Upper lobe of right lung (tissue), 1 donor: ENCODE results near the gene NAT16. TPM values are rescaled to one million over a fixed set of nuclear protein-coding genes. Genes with fewer than 3 reads are reported as not detected.

ENCODE experiments used
- ATAC-seq: fragments of 200-7000 bp; cut with Tn5 transposase; one replicate; pipeline ENCODE4 v1.9.1; 2020; ENCODE audit warnings: mild to moderate bottlenecking, moderate library complexity
- DNase-seq: peaks from one replicate; pipeline ENCODE4 v3.0.0-alpha.2; 2020
- H3K27ac ChIP-seq: fragments of 200-600 bp; one replicate; pipeline ENCODE4 v1.8.0; 2022
- H3K27me3 ChIP-seq: fragments of 200-600 bp; one replicate; pipeline ENCODE4 v1.8.0; 2022; ENCODE audit warnings: mild to moderate bottlenecking
- H3K36me3 ChIP-seq: fragments of 200-600 bp; one replicate; pipeline ENCODE4 v1.8.0; 2022
- H3K4me1 ChIP-seq: fragments of 200-600 bp; one replicate; pipeline ENCODE4 v1.8.0; 2022
- H3K4me3 ChIP-seq: fragments of 200-600 bp; one replicate; pipeline ENCODE4 v1.8.0; 2022; ENCODE audit warnings: mild to moderate bottlenecking
- H3K9me3 ChIP-seq: fragments of 200-600 bp; one replicate; pipeline ENCODE4 v1.8.0; 2022
- CTCF ChIP-seq: fragments of 200-600 bp; IDR thresholded peaks from one replicate; pipeline ENCODE4 v1.8.0; 2022; ENCODE audit warnings: antibody characterized with exemption
- intact Hi-C: fragments of 100-400 bp; cut with DNase I; formaldehyde crosslinking; loops from one replicate; pipeline ENCODE4 v1.11.0; 2022
- total RNA-seq: library from RNA; stranded (reverse); fragmentation: NEBNext Ultra II Directional; extraction: Animal tissue kit (Norgen Biotek cat#: 25700); gene quantifications from one replicate; pipeline ENCODE4 v1.2.1, GENCODE V29; 2021
- donor health status: DM: no; HTN: yes; CAD: no; lungs with severe emphysema.

NAT16 gene
- total RNA-seq, 1 donor from 2014 or later, result not detected

- intact Hi-C loops, result no loop called here
- Histone ChIP-seq H3K9me3 (no peaks in the 10 kb centered on the region), H3K27ac (no peak overlapping the region), H3K36me3 (peaks cover 39% of the 10 kb centered on the region), H3K4me1 (peaks cover 16% of the 10 kb centered on the region), H3K27me3 (no peaks in the 10 kb centered on the region), H3K4me3 (no peak overlapping the region)
- DNase-seq (no peak), ATAC-seq (no peak)
- TF ChIP-seq CTCF, result no peak
These were observed 40.2 kb upstream of the NAT16 start for GRCh38 chr7:101220295-101220694.

DNA sequence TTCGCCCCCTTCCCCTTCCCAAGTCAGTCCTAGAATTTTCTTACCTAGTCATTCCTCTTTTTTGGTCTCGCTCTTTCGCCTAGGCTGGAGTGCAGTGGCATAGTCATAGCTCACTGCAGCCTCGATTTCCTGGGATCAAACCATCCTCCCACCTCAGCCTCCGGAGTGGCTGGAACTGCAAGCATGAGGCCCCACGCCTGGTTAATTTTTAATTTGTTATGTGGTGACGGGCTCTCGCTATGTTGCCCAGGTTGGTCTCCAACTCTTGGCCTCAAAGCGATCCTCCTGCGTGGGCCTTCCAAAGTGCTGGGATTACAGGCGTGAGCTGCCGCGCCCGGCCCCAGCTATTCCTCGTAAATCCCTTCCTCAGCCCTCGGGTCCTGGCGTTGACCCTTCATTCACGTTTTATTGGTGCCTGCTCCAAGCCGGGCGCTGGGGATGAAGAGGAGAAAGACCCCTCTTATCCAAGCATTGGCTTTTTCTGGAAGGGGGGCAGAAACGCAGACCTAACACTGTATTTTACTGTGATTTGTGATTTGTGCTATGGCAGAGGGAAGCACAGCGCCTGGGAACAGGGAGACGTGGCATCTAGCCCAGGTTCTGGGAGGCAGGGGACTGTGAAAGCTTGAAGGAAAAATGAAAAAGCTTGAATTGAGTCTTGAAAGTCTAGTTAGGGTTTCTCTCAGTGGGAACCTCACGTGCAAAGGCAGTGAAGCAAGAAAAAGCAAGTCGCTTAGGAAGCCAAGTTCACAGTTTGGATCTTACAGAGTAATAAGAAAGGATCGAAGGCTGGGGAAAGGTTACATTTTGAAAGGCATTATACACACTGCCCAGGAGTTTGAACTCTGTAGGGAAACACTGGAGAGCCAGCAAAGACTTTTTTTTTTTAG lies 38.4 kb upstream of the NAT16 start:
- Histone ChIP-seq H3K27ac (peak overlapping the region; percentile 88), H3K9me3 (no peaks in the 10 kb centered on the region), H3K27me3 (no peaks in the 10 kb centered on the region), H3K36me3 (peaks cover 38% of the 10 kb centered on the region), H3K4me3 (peak overlapping the region; percentile 95), H3K4me1 (peaks cover 16% of the 10 kb centered on the region)
- DNase-seq (no peak), ATAC-seq (no peak)
- no peak for TF ChIP-seq CTCF
- intact Hi-C loops, result no loop called here

GRCh38 chr7:101217388-101218235 lies 37.5 kb upstream of the NAT16 start, which contains the start of the genes PLOD3 and ZNHIT1:
TSS of gene PLOD3 (minus strand) at chr7:101217581. CDS start at chr7:101217274, 307 bp downstream.
TSS of gene ZNHIT1 (plus strand) at chr7:101218165. CDS start at chr7:101218196, 31 bp downstream.
- intact Hi-C loops, result no loop called here
- Histone ChIP-seq H3K36me3 (peaks cover 38% of the 10 kb centered on the region), H3K4me1 (peaks cover 16% of the 10 kb centered on the region), H3K27ac (peak within 1 kb of the TSS; percentile 88), H3K9me3 (no peaks in the 10 kb centered on the region), H3K27me3 (no peaks in the 10 kb centered on the region), H3K4me3 (peak within 1 kb of the TSS; percentile 95)
- DNase-seq (peak; percentile 96), ATAC-seq (peak; percentile 92)
- peak; percentile 16 for TF ChIP-seq CTCF

DNA sequence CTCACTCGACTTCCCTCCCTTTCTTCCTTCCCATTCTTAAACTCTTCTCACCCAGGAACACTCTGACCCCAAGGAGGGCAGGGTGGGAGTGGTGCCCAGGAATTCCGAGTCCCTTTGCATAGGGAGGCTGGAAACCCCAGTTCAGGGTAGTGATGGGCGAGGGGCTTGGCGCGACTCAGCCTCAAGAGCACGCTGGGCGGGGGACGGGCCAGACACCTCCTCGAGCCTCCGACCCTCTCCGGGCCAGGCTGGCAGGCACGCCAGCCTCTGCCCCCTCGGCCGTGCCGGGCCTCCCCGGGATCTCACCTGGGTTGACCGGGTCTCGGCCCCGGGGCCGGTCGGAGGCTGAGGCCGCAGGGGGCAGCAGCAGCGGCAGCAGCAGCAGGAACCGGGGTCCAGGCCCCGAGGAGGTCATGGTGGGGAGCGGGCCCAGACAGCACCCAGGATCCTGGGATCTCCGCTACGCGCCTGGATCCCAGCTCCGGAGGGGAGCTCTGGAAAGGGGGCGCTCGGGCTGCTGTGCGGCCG lies 36.8 kb upstream of the NAT16 start:
- TF ChIP-seq CTCF, result no peak
- H3K27ac ChIP-seq, result peak overlapping the region; percentile 88
- no peaks in the 10 kb centered on the region for H3K9me3 ChIP-seq
- intact Hi-C loops, result no loop called here
- H3K4me1 ChIP-seq, result peaks cover 16% of the 10 kb centered on the region
- H3K4me3 ChIP-seq, result peak overlapping the region; percentile 95
- H3K27me3 ChIP-seq, result no peaks in the 10 kb centered on the region
- DNase-seq (no peak), ATAC-seq (no peak)
- H3K36me3 ChIP-seq, result peaks cover 34% of the 10 kb centered on the region

GRCh38 chr7:101216001-101216859 lies 36.1 kb upstream of the NAT16 start:
- Histone ChIP-seq H3K4me3 (peak overlapping the region; percentile 95), H3K36me3 (peaks cover 34% of the 10 kb centered on the region), H3K27ac (peak overlapping the region; percentile 88), H3K4me1 (peaks cover 16% of the 10 kb centered on the region), H3K9me3 (no peaks in the 10 kb centered on the region), H3K27me3 (no peaks in the 10 kb centered on the region)
- no peak for TF ChIP-seq CTCF
- intact Hi-C loops, result no loop called here
- DNase-seq (no peak), ATAC-seq (peak; percentile 8)
